HepG2 (cell line): Measurements from ENCODE around the gene CD79A. TPM values are rescaled to one million over a fixed set of nuclear protein-coding genes. Genes with fewer than 3 reads are reported as not detected.
A peak's percentile ranks its signal among the peaks of the same experiment; 100 is the strongest.

Experiments used
- CREB3 ChIP-seq: sonication (generic); formaldehyde crosslinking; IDR thresholded peaks from 2 replicates; pipeline ENCODE4 v1.5.0; 2020; ENCODE audit warnings: missing genetic modification reagents
- FLYWCH1 ChIP-seq: sonication (generic); formaldehyde crosslinking; IDR thresholded peaks from 2 replicates; pipeline ENCODE4 v1.8.1; 2023; ENCODE audit warnings: mild to moderate bottlenecking, missing genetic modification reagents
- FOSL2 ChIP-seq: sonication (generic); formaldehyde crosslinking; IDR thresholded peaks from 2 replicates; pipeline ENCODE4 v1.4.0; 2020; ENCODE audit warnings: missing genetic modification reagents
- GABPA ChIP-seq, 2 experiments: IDR thresholded peaks; 2 replicates each; pipeline ENCODE4 v1.6.1; 2011 to 2016; ENCODE audit warnings: low read depth in 2 of 2, low read length in 1 of 2, missing biosample characterization in 1 of 2, missing genetic modification characterization in 1 of 2
- KDM3A ChIP-seq: IDR thresholded peaks from 2 replicates; pipeline ENCODE4 v1.6.1; 2018; ENCODE audit warnings: low read depth, missing compliant biosample characterization
- KLF9 ChIP-seq: IDR thresholded peaks from 2 replicates; pipeline ENCODE4 v1.6.1; 2016; ENCODE audit warnings: low read depth
- MAX ChIP-seq: IDR thresholded peaks from 2 replicates; pipeline ENCODE4 v1.6.1; 2012; ENCODE audit warnings: inconsistent platforms
- MXI1 ChIP-seq: IDR thresholded peaks from 3 replicates; pipeline ENCODE4 v1.6.1; 2012; ENCODE audit warnings: low read depth, low read length, inconsistent platforms, borderline replicate concordance
- PRPF4 ChIP-seq: fragments of 200-400 bp; formaldehyde crosslinking; IDR thresholded peaks from 2 replicates; pipeline ENCODE4 v1.6.1; 2016; ENCODE audit warnings: low read length, low read depth; ENCODE audit not compliant: poor library complexity, severe bottlenecking
- REXO4 ChIP-seq: sonication (generic); formaldehyde crosslinking; IDR thresholded peaks from 2 replicates; pipeline ENCODE4 v1.8.0; 2022; ENCODE audit warnings: missing genetic modification reagents, mild to moderate bottlenecking, borderline replicate concordance
- RXRA ChIP-seq: sonication (generic); formaldehyde crosslinking; IDR thresholded peaks from 2 replicates; pipeline ENCODE4 v1.5.1; 2020; ENCODE audit warnings: missing genetic modification reagents
- TRIM24 ChIP-seq: sonication (generic); formaldehyde crosslinking; IDR thresholded peaks from 2 replicates; pipeline ENCODE4 v1.8.0; 2022; ENCODE audit warnings: mild to moderate bottlenecking, missing genetic modification reagents
- ZNF207 ChIP-seq: fragments of 450-650 bp; IDR thresholded peaks from 2 replicates; pipeline ENCODE4 v1.6.1; 2016; ENCODE audit warnings: antibody characterized with exemption, borderline replicate concordance
- ZNF224 ChIP-seq: sonication (generic); formaldehyde crosslinking; IDR thresholded peaks from 2 replicates; pipeline ENCODE4 v1.5.0; 2020; ENCODE audit warnings: mild to moderate bottlenecking, missing genetic modification reagents
- ZNF225 ChIP-seq: sonication (generic); formaldehyde crosslinking; IDR thresholded peaks from 2 replicates; pipeline ENCODE4 v1.4.0; 2020; ENCODE audit warnings: mild to moderate bottlenecking, missing genetic modification reagents
- ZNF605 ChIP-seq: sonication (generic); formaldehyde crosslinking; IDR thresholded peaks from 2 replicates; pipeline ENCODE4 v1.8.0; 2022; ENCODE audit warnings: mild to moderate bottlenecking, missing genetic modification reagents
- ZNF724P ChIP-seq: sonication (generic); formaldehyde crosslinking; IDR thresholded peaks from 2 replicates; pipeline ENCODE4 v1.8.0; 2022; ENCODE audit warnings: missing genetic modification reagents, borderline replicate concordance
- polyA plus RNA-seq, 8 experiments: library from polyadenylated mRNA; depleted of rRNA in 3 of 8; stranded (reverse) in 7 of 8; unstranded in 1 of 8; fragments of >200 nt; fragmentation: Illumina TruSeq in 4 of 8; extraction: Trizol in 4 of 8; gene quantifications; 2 replicates each; pipeline versions ENCODE4 v1.2.1 to v1.2.3, GENCODE V29; 2011 to 2016; ENCODE audit warnings: low read depth in 4 of 8, missing spikeins in 1 of 8, mixed read lengths in 1 of 8; ENCODE audit not compliant: insufficient read depth in 1 of 8
- total RNA-seq, 5 experiments: library from RNA; depleted of rRNA; stranded (reverse); fragments of >200 nt; fragmentation: Illumina TruSeq; extraction: Trizol; gene quantifications; 2 replicates each; pipeline ENCODE4 v1.2.3, GENCODE V29; 2016; ENCODE audit warnings: low read depth in 1 of 5
- TF ChIP-seq, protein P1 (sequence below): sonication (generic); formaldehyde crosslinking; IDR thresholded peaks from 2 replicates; pipeline ENCODE4 v1.8.0; 2022; ENCODE audit warnings: missing genetic modification reagents, mild to moderate bottlenecking, inconsistent platforms, borderline replicate concordance
- TF ChIP-seq, protein P2 (sequence below): sonication (generic); formaldehyde crosslinking; IDR thresholded peaks from 2 replicates; pipeline ENCODE4 v1.4.0; 2020; ENCODE audit warnings: missing genetic modification reagents, borderline replicate concordance
- TF ChIP-seq, protein P3 (sequence below): sonication (generic); formaldehyde crosslinking; IDR thresholded peaks from 2 replicates; pipeline ENCODE4 v1.5.0; 2020; ENCODE audit warnings: mild to moderate bottlenecking, missing genetic modification reagents

The CD79A gene
- total and polyA plus RNA-seq, 2 of the 13 experiments (the other 11 are each of a cell fraction or from before 2014, with no cell fraction given) = 0.24 to 0.33 TPM

- TF ChIP-seq CREB3 (no peak), GABPA (IDR thresholded peaks at IDR 0.05; ENCODE audit: low read depth, low read length) (no peak), GABPA (CRISPR knock-in tag; IDR thresholded peaks at IDR 0.05; ENCODE audit: low read depth) (peak; percentile 66), KDM3A (0 out of 2 replicates have a peak, but pooled peaks have one; percentile 58), REXO4 (no peak), MXI1 (peak; percentile 55; the same call in 1 of the 3 replicates), KLF9 (CRISPR knock-in tag) (no peak), ZNF224 (no peak), FLYWCH1 (CRISPR knock-in tag) (no peak), RXRA (CRISPR knock-in tag) (no peak; the same call in 1 of the 2 replicates), ZNF724P (CRISPR knock-in tag) (no peak), ZNF225 (CRISPR knock-in tag) (no peak; the same call in 1 of the 2 replicates), PRPF4 (no peak), MAX (peak; percentile 50), TRIM24 (CRISPR knock-in tag) (no peak), FOSL2 (CRISPR knock-in tag) (peak; percentile 51), ZNF605 (CRISPR knock-in tag) (no peak), ZNF207 (no peak)
- TF ChIP-seq, protein P1, sequence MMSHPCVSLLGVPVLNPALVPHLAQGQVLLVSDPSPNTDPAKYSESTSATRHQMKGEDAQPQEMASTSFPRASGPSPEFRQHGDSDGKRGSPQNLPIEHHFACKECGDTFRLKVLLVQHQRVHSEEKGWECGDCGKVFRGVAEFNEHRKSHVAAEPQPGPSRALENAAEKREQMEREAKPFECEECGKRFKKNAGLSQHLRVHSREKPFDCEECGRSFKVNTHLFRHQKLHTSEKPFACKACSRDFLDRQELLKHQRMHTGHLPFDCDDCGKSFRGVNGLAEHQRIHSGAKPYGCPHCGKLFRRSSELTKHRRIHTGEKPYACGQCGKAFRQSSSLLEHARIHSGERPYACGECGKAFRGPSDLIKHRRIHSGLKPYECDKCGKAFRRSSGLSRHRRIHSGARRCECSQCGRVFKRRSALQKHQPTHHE = no peak
- TF ChIP-seq, protein P2, sequence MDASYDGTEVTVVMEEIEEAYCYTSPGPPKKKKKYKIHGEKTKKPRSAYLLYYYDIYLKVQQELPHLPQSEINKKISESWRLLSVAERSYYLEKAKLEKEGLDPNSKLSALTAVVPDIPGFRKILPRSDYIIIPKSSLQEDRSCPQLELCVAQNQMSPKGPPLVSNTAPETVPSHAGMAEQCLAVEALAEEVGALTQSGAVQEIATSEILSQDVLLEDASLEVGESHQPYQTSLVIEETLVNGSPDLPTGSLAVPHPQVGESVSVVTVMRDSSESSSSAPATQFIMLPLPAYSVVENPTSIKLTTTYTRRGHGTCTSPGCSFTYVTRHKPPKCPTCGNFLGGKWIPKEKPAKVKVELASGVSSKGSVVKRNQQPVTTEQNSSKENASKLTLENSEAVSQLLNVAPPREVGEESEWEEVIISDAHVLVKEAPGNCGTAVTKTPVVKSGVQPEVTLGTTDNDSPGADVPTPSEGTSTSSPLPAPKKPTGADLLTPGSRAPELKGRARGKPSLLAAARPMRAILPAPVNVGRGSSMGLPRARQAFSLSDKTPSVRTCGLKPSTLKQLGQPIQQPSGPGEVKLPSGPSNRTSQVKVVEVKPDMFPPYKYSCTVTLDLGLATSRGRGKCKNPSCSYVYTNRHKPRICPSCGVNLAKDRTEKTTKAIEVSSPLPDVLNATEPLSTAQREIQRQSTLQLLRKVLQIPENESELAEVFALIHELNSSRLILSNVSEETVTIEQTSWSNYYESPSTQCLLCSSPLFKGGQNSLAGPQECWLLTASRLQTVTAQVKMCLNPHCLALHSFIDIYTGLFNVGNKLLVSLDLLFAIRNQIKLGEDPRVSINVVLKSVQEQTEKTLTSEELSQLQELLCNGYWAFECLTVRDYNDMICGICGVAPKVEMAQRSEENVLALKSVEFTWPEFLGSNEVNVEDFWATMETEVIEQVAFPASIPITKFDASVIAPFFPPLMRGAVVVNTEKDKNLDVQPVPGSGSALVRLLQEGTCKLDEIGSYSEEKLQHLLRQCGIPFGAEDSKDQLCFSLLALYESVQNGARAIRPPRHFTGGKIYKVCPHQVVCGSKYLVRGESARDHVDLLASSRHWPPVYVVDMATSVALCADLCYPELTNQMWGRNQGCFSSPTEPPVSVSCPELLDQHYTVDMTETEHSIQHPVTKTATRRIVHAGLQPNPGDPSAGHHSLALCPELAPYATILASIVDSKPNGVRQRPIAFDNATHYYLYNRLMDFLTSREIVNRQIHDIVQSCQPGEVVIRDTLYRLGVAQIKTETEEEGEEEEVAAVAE (CRISPR knock-in tag) = no peak
- TF ChIP-seq, protein P3, sequence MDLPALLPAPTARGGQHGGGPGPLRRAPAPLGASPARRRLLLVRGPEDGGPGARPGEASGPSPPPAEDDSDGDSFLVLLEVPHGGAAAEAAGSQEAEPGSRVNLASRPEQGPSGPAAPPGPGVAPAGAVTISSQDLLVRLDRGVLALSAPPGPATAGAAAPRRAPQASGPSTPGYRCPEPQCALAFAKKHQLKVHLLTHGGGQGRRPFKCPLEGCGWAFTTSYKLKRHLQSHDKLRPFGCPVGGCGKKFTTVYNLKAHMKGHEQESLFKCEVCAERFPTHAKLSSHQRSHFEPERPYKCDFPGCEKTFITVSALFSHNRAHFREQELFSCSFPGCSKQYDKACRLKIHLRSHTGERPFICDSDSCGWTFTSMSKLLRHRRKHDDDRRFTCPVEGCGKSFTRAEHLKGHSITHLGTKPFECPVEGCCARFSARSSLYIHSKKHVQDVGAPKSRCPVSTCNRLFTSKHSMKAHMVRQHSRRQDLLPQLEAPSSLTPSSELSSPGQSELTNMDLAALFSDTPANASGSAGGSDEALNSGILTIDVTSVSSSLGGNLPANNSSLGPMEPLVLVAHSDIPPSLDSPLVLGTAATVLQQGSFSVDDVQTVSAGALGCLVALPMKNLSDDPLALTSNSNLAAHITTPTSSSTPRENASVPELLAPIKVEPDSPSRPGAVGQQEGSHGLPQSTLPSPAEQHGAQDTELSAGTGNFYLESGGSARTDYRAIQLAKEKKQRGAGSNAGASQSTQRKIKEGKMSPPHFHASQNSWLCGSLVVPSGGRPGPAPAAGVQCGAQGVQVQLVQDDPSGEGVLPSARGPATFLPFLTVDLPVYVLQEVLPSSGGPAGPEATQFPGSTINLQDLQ (CRISPR knock-in tag) = no peak
Measured at GRCh38 chr19:41904118-41904870, 27.2 kb downstream of the CD79A start (continued).
